Measurements from ENCODE around the gene RNF114.
"Not testable (repeated sequence)": the region's sequence is repeated elsewhere in the genome, so short reads cannot be mapped to it uniquely, and the experiment has no call there.

The RNF114 gene, protein sequence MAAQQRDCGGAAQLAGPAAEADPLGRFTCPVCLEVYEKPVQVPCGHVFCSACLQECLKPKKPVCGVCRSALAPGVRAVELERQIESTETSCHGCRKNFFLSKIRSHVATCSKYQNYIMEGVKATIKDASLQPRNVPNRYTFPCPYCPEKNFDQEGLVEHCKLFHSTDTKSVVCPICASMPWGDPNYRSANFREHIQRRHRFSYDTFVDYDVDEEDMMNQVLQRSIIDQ

DNA sequence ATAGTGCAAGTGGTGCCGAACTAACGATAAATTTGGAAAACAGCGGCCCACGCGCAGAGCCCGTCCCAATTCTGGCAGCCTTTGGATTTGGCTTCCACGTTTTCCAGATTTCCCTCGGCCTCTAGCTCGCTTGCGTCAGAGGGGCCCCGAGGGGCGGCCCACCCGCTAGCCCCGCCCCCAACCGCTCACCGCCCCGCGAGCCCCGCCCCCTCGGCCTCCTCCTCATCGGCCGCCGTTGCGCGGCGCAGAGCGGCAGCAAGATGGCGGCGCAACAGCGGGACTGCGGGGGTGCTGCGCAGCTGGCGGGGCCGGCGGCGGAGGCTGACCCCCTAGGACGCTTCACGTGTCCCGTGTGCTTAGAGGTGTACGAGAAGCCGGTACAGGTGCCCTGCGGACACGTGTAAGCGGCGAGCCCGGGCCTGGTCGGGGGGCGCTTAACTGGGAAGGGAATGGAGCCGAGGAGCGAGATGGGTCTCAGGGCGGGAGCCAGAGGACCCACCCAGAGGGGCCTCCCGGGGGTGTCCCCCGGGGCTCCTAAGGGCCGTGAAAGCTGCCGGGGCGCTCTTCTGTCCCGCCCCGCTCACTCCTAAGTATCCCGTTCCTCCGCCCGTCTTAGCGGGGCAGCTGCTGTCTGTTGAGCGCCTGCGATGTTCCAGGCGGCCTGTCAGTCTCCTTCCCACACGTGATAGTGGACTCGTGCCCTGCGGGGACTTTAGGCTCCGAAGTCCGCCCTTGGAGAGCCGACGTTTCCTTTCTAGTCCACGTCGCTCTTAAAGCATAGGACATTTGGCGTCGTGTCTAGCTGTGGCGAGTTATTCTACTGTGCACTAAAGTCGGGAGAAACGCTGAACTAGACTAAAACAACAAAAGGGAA lies at the start of gene RNF114:
Gene RNF114 (plus strand): TSS at position 245 of the 874 bp plus-strand sequence. CDS start 16 bp downstream, at position 261.
- DNase-seq (ENCODE audit: low read depth), result peak; percentile 79

DNA sequence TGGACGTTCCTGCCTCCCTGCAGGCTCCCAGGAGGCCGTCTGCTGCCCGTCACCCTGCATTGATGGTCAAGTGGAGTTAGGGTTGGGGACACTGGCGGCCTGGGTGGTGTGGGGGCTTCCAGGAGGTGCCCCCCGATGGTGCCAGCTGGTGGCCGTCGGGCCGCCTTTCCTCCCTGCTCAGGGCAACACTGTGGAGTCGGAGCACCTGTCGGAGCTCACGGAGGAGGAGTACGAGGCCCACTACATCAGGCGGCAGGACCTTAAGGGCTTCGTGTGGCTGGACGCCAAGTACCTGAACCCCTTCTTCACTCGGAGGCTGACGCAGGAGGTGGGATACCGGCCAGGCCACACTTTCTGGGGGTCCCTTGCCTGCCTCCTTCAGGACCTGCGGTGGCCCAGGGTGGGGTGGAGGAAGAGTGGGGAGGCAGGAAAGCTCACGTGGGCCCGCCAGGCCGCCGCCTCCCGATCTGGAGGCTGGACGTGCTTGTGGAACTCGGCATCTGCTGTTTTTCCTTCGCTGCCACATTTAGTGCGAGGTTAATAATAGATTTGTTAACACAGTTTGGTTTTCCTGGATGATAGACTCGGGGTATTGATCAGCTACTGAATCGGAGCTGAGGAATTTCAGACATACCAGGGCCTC lies 49.5 kb upstream of the RNF114 start:
- DNase-seq (ENCODE audit: low read depth), result no peak

- DNase-seq (ENCODE audit: low read depth), result no peak
These were observed 48.7 kb upstream of the RNF114 start for GRCh38 chr20:49887251-49888211.

GRCh38 chr20:49888212-49889000 lies 47.8 kb upstream of the RNF114 start:
- peak; percentile 57 for DNase-seq (ENCODE audit: low read depth)

GRCh38 chr20:49889001-49889934 lies 46.9 kb upstream of the RNF114 start:
- DNase-seq (ENCODE audit: low read depth), result no peak

GRCh38 chr20:49889935-49890333 lies 46.3 kb upstream of the RNF114 start:
- DNase-seq (ENCODE audit: low read depth), result no peak

- DNase-seq (ENCODE audit: low read depth), result peak; percentile 21
These were observed 45.5 kb upstream of the RNF114 start for GRCh38 chr20:49890471-49891361.

- no peak for DNase-seq (ENCODE audit: low read depth)
These were observed 44.6 kb upstream of the RNF114 start for GRCh38 chr20:49891476-49892110.

DNA sequence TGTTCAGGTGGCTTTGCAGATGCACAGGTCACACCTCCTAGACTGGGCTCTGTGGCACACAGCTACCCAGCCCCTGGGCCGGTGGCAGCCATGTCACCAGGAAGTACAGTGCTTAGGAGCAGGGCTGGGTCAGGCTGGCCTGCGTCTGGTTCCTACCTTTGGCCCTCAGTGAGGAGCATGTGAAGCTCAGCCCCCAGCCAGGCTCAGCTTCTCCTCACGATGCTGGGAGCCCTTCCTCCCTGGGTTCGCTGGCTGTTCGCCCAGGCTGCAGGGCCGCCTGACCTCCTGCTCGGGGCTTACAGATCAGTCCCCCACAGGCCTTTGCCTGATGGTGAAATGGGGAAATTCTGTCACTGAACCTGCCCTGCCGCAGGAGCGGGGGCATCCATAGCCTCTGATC lies 43.9 kb upstream of the RNF114 start:
- DNase-seq (ENCODE audit: low read depth), result no peak

DNA sequence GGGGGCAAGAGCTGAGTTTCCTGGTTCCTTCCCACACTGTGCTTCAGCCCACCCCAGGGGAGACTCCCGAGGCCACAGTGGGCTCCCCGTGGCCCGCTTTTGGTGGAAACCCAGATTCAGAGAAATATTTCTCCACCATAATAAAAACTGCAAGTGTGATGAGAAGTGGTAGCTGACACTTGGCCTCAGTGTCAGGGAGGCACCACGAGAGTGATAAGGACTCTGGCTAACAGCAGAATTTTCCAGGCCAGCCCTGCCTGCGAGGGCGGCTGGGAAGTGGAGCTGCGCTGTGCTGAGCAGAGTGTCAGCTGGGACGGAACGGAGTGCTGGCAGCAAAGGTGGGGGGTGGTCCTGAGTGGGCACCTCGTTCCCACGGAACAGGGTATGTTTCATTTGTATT lies 43.4 kb upstream of the RNF114 start:
- no peak for DNase-seq (ENCODE audit: low read depth)

DNA sequence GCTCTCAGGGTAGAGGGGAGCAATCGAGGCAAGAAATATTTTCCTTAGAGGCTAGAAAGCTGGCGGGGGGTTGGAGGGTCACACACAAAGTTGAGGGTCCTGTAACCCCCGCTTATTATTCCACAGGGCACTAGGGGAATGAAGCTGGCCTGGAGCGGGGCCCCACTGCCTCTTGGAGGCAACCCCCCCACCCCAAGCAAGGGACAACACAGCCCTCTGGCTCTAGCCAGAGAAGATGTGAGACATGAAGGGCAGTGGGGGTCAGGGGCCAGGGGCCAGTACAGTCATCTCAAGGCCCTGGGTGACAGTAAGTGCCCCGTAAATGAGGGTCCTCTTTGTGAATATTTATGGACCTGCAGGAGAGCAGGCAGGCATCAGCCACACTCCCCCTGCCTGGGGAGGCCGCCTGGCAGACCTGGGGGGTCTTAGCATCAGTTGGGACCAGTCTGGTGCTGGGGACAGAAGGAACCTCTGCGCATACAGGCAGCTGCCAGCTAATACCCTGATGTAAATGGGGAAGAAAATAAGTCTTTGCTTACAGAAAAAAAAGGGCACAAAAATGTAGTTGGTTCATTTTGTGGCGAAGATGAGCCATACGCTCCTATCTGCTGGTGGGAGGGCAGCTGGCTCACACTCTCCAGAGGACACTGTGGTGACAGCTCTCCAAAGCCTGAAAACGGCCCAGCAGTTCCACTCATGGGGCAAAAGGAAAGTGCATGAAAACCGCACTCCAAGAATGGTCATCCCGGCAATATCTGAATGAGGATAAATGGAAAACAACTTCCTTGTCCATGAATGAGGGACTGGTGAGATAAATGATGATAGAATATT lies 42.7 kb upstream of the RNF114 start:
- peak; percentile 33 for DNase-seq (ENCODE audit: low read depth)

GRCh38 chr20:49894073-49894470 lies 42.1 kb upstream of the RNF114 start:
- no peak for DNase-seq (ENCODE audit: low read depth)

DNA sequence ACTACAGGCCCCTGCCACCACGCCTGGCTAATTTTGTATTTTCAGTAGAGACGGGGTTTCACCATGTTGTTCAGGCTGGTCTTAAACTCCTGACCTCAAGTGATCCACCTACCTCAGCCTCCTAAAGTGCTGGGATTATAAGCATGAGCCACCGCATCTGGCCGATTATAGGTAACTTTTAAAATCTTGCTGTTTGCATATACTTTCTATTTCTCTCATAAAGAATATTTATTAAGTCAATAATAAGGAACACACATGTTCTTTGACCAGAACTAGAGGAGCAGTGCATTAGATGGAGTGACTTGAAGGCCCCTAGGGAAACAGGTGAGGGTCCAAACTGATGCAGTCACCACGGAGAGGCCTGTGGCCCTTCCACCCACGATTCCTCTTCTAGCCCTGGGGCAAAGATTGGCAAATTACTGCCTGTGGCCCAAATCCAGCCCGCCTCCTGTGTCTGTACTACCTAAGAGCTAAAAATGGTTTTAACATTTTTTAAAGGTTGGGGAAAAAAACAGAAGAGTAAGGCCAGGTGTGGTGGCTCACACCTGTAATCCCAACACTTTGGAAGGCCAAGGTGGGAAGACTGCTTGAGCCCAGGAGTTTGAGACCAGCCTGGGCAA lies 40.6 kb upstream of the RNF114 start:
- not testable (repeated sequence) for DNase-seq (ENCODE audit: low read depth)

GRCh38 chr20:49896204-49896603 lies 40.0 kb upstream of the RNF114 start:
- peak; percentile 66 for DNase-seq (ENCODE audit: low read depth)

- DNase-seq (ENCODE audit: low read depth), result no peak
These were observed 36.4 kb upstream of the RNF114 start for GRCh38 chr20:49899541-49900383.

DNA sequence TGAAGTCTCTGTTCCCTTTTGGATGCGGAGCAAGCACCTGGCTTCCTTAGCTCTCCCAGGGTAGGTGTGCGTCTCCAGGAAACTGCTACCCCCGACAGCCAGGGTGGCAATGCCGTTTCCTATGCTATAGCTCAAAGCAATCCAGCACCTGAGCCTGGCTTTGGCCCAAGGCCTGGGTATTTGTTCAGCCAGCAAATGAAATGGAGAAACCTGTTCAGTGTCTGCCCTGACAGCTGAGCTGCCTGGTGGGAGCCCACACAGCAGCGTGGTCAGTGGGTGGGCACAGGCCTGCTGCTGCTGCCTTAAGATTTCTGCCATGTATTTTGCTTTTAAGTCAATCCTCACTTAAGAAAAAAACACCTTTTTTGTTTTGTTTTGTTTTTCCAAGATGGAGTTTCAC lies 34.6 kb upstream of the RNF114 start:
- DNase-seq (ENCODE audit: low read depth), result no peak
